Lung (tissue), 12 donors: ENCODE data around the gene UQCRH. TPM values are rescaled to one million over a fixed set of nuclear protein-coding genes. Genes with fewer than 3 reads are reported as not detected.
A peak's percentile ranks its signal among the peaks of the same experiment; 100 is the strongest.
"Not testable (repeated sequence)": the region's sequence is repeated elsewhere in the genome, so short reads cannot be mapped to it uniquely, and the experiment has no call there.

Experiments
- ATAC-seq: fragments of 200-7000 bp; cut with Tn5 transposase; one replicate; pipeline ENCODE4 v1.9.1; 2020; ENCODE audit warnings: moderate number of reproducible peaks; ENCODE audit not compliant: insufficient read depth, low FRiP score
- DNase-seq, 3 donors: peaks; one replicate each; pipeline ENCODE4 v3.0.0-alpha.2; 2013 to 2017
- H3K27ac ChIP-seq, 2 donors: one replicate each; pipeline ENCODE4 v1.5.1; 2013; ENCODE audit warnings: mild to moderate bottlenecking in 2 of 2, moderate library complexity in 2 of 2, control low read depth in 1 of 2, inconsistent platforms in 1 of 2, low read depth in 1 of 2, low read length in 1 of 2
- H3K27me3 ChIP-seq, 3 donors: one replicate each; pipeline ENCODE4 v1.5.1; 2013; ENCODE audit warnings: low read length in 2 of 3; ENCODE audit not compliant: control insufficient read depth in 3 of 3, insufficient read depth in 3 of 3
- H3K36me3 ChIP-seq, 4 donors: one replicate each; pipeline ENCODE4 v1.5.1; 2013; ENCODE audit warnings: low read length in 4 of 4, mild to moderate bottlenecking in 1 of 4, moderate library complexity in 1 of 4; ENCODE audit not compliant: control insufficient read depth in 4 of 4, insufficient read depth in 4 of 4
- H3K4me1 ChIP-seq, 5 donors: one replicate each; pipeline ENCODE4 v1.5.1; 2013; ENCODE audit warnings: low read length in 5 of 5, mild to moderate bottlenecking in 2 of 5, moderate library complexity in 1 of 5; ENCODE audit not compliant: control insufficient read depth in 5 of 5, insufficient read depth in 5 of 5
- H3K4me3 ChIP-seq: one replicate; pipeline ENCODE4 v1.5.1; 2013; ENCODE audit warnings: mild to moderate bottlenecking, control low read depth, moderate library complexity
- H3K9ac ChIP-seq, 2 donors: one replicate each; pipeline ENCODE4 v1.5.1; 2013; ENCODE audit warnings: low read length in 2 of 2, control low read depth in 1 of 2; ENCODE audit not compliant: insufficient read depth in 1 of 2
- H3K9me3 ChIP-seq, 4 donors: one replicate each; pipeline ENCODE4 v1.5.1; 2013; ENCODE audit warnings: low read length in 3 of 4, mild to moderate bottlenecking in 1 of 4, moderate library complexity in 1 of 4; ENCODE audit not compliant: control insufficient read depth in 4 of 4, insufficient read depth in 3 of 4
- WGBS, 2 donors: extraction: QIAGEN DNeasy Blood & Tissue Kit; methylation state at CpG; one replicate each; pipeline ENCODE4 v1.1.7; 2013; 5-methylcytosine and 5-hydroxymethylcytosine counted together
- polyA plus RNA-seq, 2 donors: library from polyadenylated mRNA; stranded (reverse); fragments of 200-250 nt; gene quantifications; one replicate each; pipeline ENCODE4 v1.2.1, GENCODE V29; 2013
- total RNA-seq, 2 donors: library from RNA; depleted of rRNA in 1 of 2; stranded (reverse); fragments of >200 nt in 1 of 2; gene quantifications; one replicate each; pipeline ENCODE4 v1.2.1, GENCODE V29; 2014 to 2021
- TF ChIP-seq, protein P1 (sequence below): IDR thresholded peaks from 2 replicates; pipeline ENCODE4 v1.5.1; 2012; ENCODE audit warnings: mild to moderate bottlenecking; ENCODE audit errors: control extremely low read depth, extremely low read depth
- donor health status: control.
- donor health status: control.
- donor health status: Bipolar disorder and iron deficiency.
- donor health status: healthy.
- donor health status: DM: yes; HTN: yes; CAD: no.

UQCRH gene
- total and polyA plus RNA-seq, 4 donors: 159 to 400 (median 304) TPM

DNA sequence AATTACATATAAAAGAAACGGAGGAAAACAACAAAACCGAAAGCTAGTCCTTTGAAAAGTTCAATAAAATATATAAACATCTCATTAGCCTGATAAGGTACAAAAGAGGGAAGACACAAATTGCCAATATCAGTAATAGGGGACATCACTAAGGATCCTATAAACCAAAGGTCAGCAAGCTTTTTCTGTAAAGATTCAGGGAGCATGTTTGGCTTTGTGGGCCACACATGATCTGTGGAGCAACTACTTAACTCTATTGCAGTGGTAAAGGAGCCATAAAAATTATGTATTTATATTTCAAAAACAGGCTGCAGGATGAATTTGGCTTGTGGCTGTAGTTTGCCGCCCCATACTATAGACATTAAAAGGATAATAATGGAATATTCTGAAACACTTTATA lies 31.6 kb downstream of the UQCRH start:
- H3K4me1 ChIP-seq: peaks cover 0 to 5% (median 0%) of the 10 kb centered on the region in 5 donors
- H3K9me3 ChIP-seq: no peaks in the 10 kb centered on the region
- H3K36me3 ChIP-seq: no peaks in the 10 kb centered on the region
- H3K4me3 ChIP-seq: no peak overlapping the region
- 91 to 92% methylated on average over 3 of the region's 3 CpGs for WGBS, 2 donors
- no peak overlapping the region for H3K9ac ChIP-seq
- H3K27ac ChIP-seq: no peak overlapping the region
- DNase-seq: no peak
- H3K27me3 ChIP-seq: no peaks in the 10 kb centered on the region
- ATAC-seq: no peak
- TF ChIP-seq, protein P1, sequence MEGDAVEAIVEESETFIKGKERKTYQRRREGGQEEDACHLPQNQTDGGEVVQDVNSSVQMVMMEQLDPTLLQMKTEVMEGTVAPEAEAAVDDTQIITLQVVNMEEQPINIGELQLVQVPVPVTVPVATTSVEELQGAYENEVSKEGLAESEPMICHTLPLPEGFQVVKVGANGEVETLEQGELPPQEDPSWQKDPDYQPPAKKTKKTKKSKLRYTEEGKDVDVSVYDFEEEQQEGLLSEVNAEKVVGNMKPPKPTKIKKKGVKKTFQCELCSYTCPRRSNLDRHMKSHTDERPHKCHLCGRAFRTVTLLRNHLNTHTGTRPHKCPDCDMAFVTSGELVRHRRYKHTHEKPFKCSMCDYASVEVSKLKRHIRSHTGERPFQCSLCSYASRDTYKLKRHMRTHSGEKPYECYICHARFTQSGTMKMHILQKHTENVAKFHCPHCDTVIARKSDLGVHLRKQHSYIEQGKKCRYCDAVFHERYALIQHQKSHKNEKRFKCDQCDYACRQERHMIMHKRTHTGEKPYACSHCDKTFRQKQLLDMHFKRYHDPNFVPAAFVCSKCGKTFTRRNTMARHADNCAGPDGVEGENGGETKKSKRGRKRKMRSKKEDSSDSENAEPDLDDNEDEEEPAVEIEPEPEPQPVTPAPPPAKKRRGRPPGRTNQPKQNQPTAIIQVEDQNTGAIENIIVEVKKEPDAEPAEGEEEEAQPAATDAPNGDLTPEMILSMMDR: no peak

DNA sequence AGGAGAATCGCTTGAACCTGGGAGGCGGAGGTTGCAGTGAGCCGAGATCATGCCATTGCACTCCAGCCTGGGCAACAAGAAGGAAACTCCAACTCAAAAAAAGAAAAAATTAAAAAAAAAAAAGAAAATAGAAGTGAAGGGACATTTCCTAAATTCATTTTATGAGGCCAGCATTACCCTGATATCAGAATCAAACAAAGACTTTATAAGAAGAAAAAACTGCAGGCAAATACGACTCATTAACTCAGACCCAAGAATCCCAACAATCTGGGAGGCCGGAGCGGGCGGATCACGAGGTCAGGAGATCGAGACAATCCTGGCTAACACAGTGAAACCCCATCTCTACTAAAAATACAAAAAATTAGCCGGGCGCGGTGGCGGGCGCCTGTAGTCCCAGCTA lies 33.9 kb downstream of the UQCRH start:
- not testable (repeated sequence) for H3K4me3 ChIP-seq, H3K9ac ChIP-seq, H3K27ac ChIP-seq, DNase-seq, H3K27me3 ChIP-seq, H3K9me3 ChIP-seq, H3K4me1 ChIP-seq, ATAC-seq, H3K36me3 ChIP-seq
- WGBS, 2 donors: 95 to 96% methylated on average over 9 of the region's 14 CpGs

GRCh38 chr1:46340404-46341221 lies 37.1 kb downstream of the UQCRH start, which contains the start of gene NSUN4:
NSUN4 (plus strand) TSS chr1:46340807; CDS start chr1:46340827, 20 bp downstream.
- peak; percentile 93 for ATAC-seq
- Histone ChIP-seq H3K27ac (peak within 1 kb of the TSS; percentile 95 to 96), H3K9ac (peak within 1 kb of the TSS; percentile 71 to 94), H3K9me3 (no peaks in the 10 kb centered on the region), H3K4me1 (peaks cover 0 to 6% (median 4%) of the 10 kb centered on the region in 5 donors), H3K36me3 (peaks cover 0 to 14% (median 5%) of the 10 kb centered on the region in 4 donors), H3K27me3 (no peaks in the 10 kb centered on the region), H3K4me3 (peak within 1 kb of the TSS; percentile 57)
- peak; percentile 94 to 97 (median 97) for DNase-seq
- TF ChIP-seq, protein P1: peak; percentile 47
- 0% methylated on average over 52 to 53 of the region's 53 CpGs for WGBS, 2 donors

- Histone ChIP-seq H3K9ac (peak overlapping the region; percentile 71 to 94), H3K4me1 (peaks cover 0 to 6% (median 4%) of the 10 kb centered on the region in 5 donors), H3K27me3 (no peaks in the 10 kb centered on the region), H3K9me3 (no peaks in the 10 kb centered on the region), H3K27ac (peak overlapping the region; percentile 95 to 96), H3K4me3 (peak overlapping the region; percentile 57), H3K36me3 (peaks cover 0 to 15% (median 5%) of the 10 kb centered on the region in 4 donors)
- no peak for ATAC-seq
- TF ChIP-seq, protein P1: no peak
- peak in 2 of 3 donors; percentile 7 to 11 for DNase-seq
- 58 to 60% methylated on average over 31 of the region's 31 CpGs for WGBS, 2 donors
Measured at GRCh38 chr1:46341222-46342083, 38.0 kb downstream of the UQCRH start.
